ENCODE results near the gene NSL1.

DNA sequence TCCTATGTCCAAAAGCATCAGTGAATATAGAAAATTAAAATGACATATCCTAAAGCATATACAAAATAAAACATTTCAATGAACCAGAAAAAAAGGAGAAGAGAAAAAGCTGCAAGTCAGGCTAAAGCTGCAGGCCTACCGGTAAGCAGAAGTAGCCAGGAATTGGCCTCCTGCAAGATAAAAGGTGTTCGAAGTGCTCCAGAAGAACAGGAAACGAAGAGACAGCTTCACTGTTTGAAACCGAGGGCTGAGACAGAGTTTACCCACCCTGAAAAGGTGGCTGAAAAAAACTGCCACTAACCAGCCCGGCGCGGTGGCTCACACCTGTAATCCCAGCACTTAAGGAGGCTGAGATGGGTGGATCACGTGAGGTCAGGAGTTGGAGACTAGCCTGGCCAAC is 37.4 kb downstream of the NSL1 start:
- TF ChIP-seq, protein P1, sequence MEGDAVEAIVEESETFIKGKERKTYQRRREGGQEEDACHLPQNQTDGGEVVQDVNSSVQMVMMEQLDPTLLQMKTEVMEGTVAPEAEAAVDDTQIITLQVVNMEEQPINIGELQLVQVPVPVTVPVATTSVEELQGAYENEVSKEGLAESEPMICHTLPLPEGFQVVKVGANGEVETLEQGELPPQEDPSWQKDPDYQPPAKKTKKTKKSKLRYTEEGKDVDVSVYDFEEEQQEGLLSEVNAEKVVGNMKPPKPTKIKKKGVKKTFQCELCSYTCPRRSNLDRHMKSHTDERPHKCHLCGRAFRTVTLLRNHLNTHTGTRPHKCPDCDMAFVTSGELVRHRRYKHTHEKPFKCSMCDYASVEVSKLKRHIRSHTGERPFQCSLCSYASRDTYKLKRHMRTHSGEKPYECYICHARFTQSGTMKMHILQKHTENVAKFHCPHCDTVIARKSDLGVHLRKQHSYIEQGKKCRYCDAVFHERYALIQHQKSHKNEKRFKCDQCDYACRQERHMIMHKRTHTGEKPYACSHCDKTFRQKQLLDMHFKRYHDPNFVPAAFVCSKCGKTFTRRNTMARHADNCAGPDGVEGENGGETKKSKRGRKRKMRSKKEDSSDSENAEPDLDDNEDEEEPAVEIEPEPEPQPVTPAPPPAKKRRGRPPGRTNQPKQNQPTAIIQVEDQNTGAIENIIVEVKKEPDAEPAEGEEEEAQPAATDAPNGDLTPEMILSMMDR (IDR thresholded peaks at IDR 0.05) = no peak
- TF ChIP-seq POLR2A (IDR thresholded peaks at IDR 0.05) = no peak

Measured in testis (tissue), 2 donors.